ENCODE measurements around the gene TBC1D24.
A peak's percentile ranks its signal among the peaks of the same experiment; 100 is the strongest.

TBC1D24 gene

GRCh38 chr16:2460391-2460713 is 14.6 kb upstream of the TBC1D24 start:
- no peak for TF ChIP-seq CTCF (IDR thresholded peaks at IDR 0.05; ENCODE audit: insufficient read depth, low read length, missing control alignments)
- ChIA-PET POLR2A (interaction anchor here (0.9 to 1.6 kb wide), 5 partner anchors 9 to 22 kb away, joined by 3 to 5 read pairs (median 4); partner anchors contain the start of gene TBC1D24), CTCF (interaction anchor here (0.7 to 1.3 kb wide), 4 partner anchors 8 to 41 kb away, joined by 3 to 4 read pairs (median 4); no protein-coding TSS in a partner anchor)
- DNase-seq (ENCODE audit: low read depth, low spot score) = no peak
- peak overlapping the region; percentile 67 for H3K4me3 ChIP-seq (ENCODE audit: low read depth, low read length)

- CTCF ChIA-PET = interaction anchor here (0.7 to 1.1 kb wide), 2 partner anchors 13 to 41 kb away, joined by 3 to 4 read pairs; no protein-coding TSS in a partner anchor
- DNase-seq (ENCODE audit: low read depth, low spot score) = no peak
- peak overlapping the region; percentile 67 for H3K4me3 ChIP-seq (ENCODE audit: low read depth, low read length)
- no peak for TF ChIP-seq CTCF (IDR thresholded peaks at IDR 0.05; ENCODE audit: insufficient read depth, low read length, missing control alignments)
- POLR2A ChIA-PET = interaction anchor here (1.4 to 1.6 kb wide), 3 partner anchors 8 to 14 kb away, joined by 3 to 5 read pairs (median 5); partner anchors contain the start of gene TBC1D24
Observed at GRCh38 chr16:2460916-2461315, 14.0 kb upstream of the TBC1D24 start.

- POLR2A ChIA-PET = no interaction called here
Observed at GRCh38 chr16:2462031-2462866, 12.7 kb upstream of the TBC1D24 start.

GRCh38 chr16:2464333-2464732 is 10.6 kb upstream of the TBC1D24 start:
- POLR2A ChIA-PET = no interaction called here
- no peak for TF ChIP-seq CTCF (IDR thresholded peaks at IDR 0.05; ENCODE audit: insufficient read depth, low read length, missing control alignments)
- no peak for DNase-seq (ENCODE audit: low read depth, low spot score)
- CTCF ChIA-PET = no interaction called here
- H3K4me3 ChIP-seq (ENCODE audit: low read depth, low read length) = no peak overlapping the region

More at GRCh38 chr16:2462031-2462866, 12.7 kb upstream of the TBC1D24 start:
- TF ChIP-seq CTCF (IDR thresholded peaks at IDR 0.05; ENCODE audit: insufficient read depth, low read length, missing control alignments) = no peak
- CTCF ChIA-PET = interaction anchor here (1.3 kb wide), 2 partner anchors 20 to 22 kb away, joined by 3 read pairs; no protein-coding TSS in a partner anchor
- DNase-seq (ENCODE audit: low read depth, low spot score) = no peak
- H3K4me3 ChIP-seq (ENCODE audit: low read depth, low read length) = no peak overlapping the region

- CTCF ChIA-PET = interaction anchor here (1.7 kb wide), 1 partner anchor 13 kb away, joined by 4 read pairs; no protein-coding TSS in a partner anchor
- TF ChIP-seq CTCF (IDR thresholded peaks at IDR 0.05; ENCODE audit: insufficient read depth, low read length, missing control alignments) = no peak
- H3K4me3 ChIP-seq (ENCODE audit: low read depth, low read length) = no peak overlapping the region
- POLR2A ChIA-PET = no interaction called here
- DNase-seq (ENCODE audit: low read depth, low spot score) = no peak
Observed at GRCh38 chr16:2465653-2466415, 9.1 kb upstream of the TBC1D24 start.

Measured in AG04449 (cell line).